WTC11 (cell line): ENCODE measurements around the gene PDZRN3.

Source experiments
- ARID4B ChIP-seq: sonication (generic); formaldehyde crosslinking; IDR thresholded peaks from 2 replicates; pipeline ENCODE4 v1.8.0; 2023; ENCODE audit warnings: missing genetic modification reagents, mild to moderate bottlenecking, borderline replicate concordance
- ATF1 ChIP-seq: sonication (generic); formaldehyde crosslinking; IDR thresholded peaks from 2 replicates; pipeline ENCODE4 v1.8.1; 2023; ENCODE audit warnings: mild to moderate bottlenecking, moderate library complexity, missing genetic modification reagents
- CREM ChIP-seq: sonication (generic); formaldehyde crosslinking; IDR thresholded peaks from 2 replicates; pipeline ENCODE4 v1.8.1; 2022; ENCODE audit warnings: mild to moderate bottlenecking, missing genetic modification reagents, moderate library complexity
- CTCF ChIP-seq: fragments of 200-600 bp; IDR thresholded peaks from 2 replicates; pipeline ENCODE4 v1.8.0; 2022; ENCODE audit warnings: antibody characterized with exemption
- E2F5 ChIP-seq: sonication (generic); formaldehyde crosslinking; IDR thresholded peaks from 2 replicates; pipeline ENCODE4 v1.8.1; 2022; ENCODE audit warnings: mild to moderate bottlenecking, moderate library complexity, missing genetic modification reagents
- ETV6 ChIP-seq: sonication (generic); formaldehyde crosslinking; IDR thresholded peaks from 2 replicates; pipeline ENCODE4 v1.8.1; 2022; ENCODE audit warnings: mild to moderate bottlenecking, missing genetic modification reagents
- FOXP1 ChIP-seq: sonication (generic); formaldehyde crosslinking; IDR thresholded peaks from 2 replicates; pipeline ENCODE4 v1.8.0; 2022; ENCODE audit warnings: missing genetic modification reagents, mild to moderate bottlenecking, moderate library complexity, borderline replicate concordance
- IRF2 ChIP-seq: sonication (generic); formaldehyde crosslinking; IDR thresholded peaks from 2 replicates; pipeline ENCODE4 v1.8.0; 2022; ENCODE audit warnings: low read depth, missing genetic modification reagents, borderline replicate concordance
- MAX ChIP-seq: sonication (generic); formaldehyde crosslinking; IDR thresholded peaks from 2 replicates; pipeline ENCODE4 v1.8.0; 2022; ENCODE audit warnings: mild to moderate bottlenecking, missing genetic modification reagents
- ZBTB21 ChIP-seq: sonication (generic); formaldehyde crosslinking; IDR thresholded peaks from 2 replicates; pipeline ENCODE4 v1.8.1; 2023; ENCODE audit warnings: mild to moderate bottlenecking, missing genetic modification reagents, borderline replicate concordance
- ZMAT4 ChIP-seq: fragments of 250-450 bp; sonication (Bioruptor Pico); IDR thresholded peaks from 2 replicates; pipeline ENCODE4 v1.9.0; 2021; ENCODE audit warnings: mild to moderate bottlenecking
- ZNF416 ChIP-seq: fragments of 250-450 bp; sonication (Bioruptor Pico); IDR thresholded peaks from 2 replicates; pipeline ENCODE4 v1.9.0; 2021; ENCODE audit warnings: mild to moderate bottlenecking, inconsistent platforms

- TF ChIP-seq ETV6, result no peak
- TF ChIP-seq CREM (CRISPR knock-in tag), result no peak
- no peak for TF ChIP-seq CTCF
- TF ChIP-seq E2F5 (CRISPR knock-in tag), result no peak
- no peak for TF ChIP-seq ATF1 (CRISPR knock-in tag)
- no peak for TF ChIP-seq ZNF416 (CRISPR knock-in tag)
- no peak for TF ChIP-seq ZBTB21 (CRISPR knock-in tag)
- TF ChIP-seq ZMAT4, result no peak
- TF ChIP-seq FOXP1 (CRISPR knock-in tag), result no peak
- no peak for TF ChIP-seq ARID4B (CRISPR knock-in tag)
- no peak for TF ChIP-seq MAX (CRISPR knock-in tag)
- no peak for TF ChIP-seq IRF2
These were observed 220.3 kb downstream of the PDZRN3 start for GRCh38 chr3:73404435-73404834.
